Ascending aorta (tissue), 2 donors: ENCODE results near the gene SH3BP5. TPM values are rescaled to one million over a fixed set of nuclear protein-coding genes. Genes with fewer than 3 reads are reported as not detected.
A peak's percentile ranks its signal among the peaks of the same experiment; 100 is the strongest.

Source experiments
- DNase-seq, 2 donors: peaks; one replicate each; pipeline ENCODE4 v3.0.0-alpha.2; 2019; ENCODE audit warnings: low spot score in 2 of 2
- H3K27ac ChIP-seq, 2 donors: fragments of 200-600 bp; sonication (generic); one replicate each; pipeline ENCODE4 v1.5.1; 2016 to 2017; ENCODE audit warnings: mild to moderate bottlenecking in 1 of 2
- H3K27me3 ChIP-seq: fragments of 200-600 bp; sonication (generic); one replicate; pipeline ENCODE4 v1.5.1; 2017
- H3K36me3 ChIP-seq, 2 donors: fragments of 200-600 bp; sonication (generic); one replicate each; pipeline ENCODE4 v1.5.1; 2016
- H3K4me1 ChIP-seq, 2 donors: fragments of 200-600 bp; sonication (generic); one replicate each; pipeline ENCODE4 v1.5.1; 2016 to 2017; ENCODE audit warnings: mild to moderate bottlenecking in 1 of 2
- H3K4me3 ChIP-seq, 2 donors: fragments of 200-600 bp; sonication (generic); one replicate each; pipeline ENCODE4 v1.5.1; 2016 to 2017; ENCODE audit warnings: mild to moderate bottlenecking in 1 of 2
- H3K9me3 ChIP-seq, 2 donors: fragments of 200-600 bp; sonication (generic); one replicate each; pipeline ENCODE4 v1.5.1; 2016
- CTCF ChIP-seq, 3 experiments: fragments of 200-600 bp in 2 of 3; fragments of 450-650 bp in 1 of 3; sonication (generic) in 2 of 3; IDR thresholded peaks; one replicate each; pipeline ENCODE4 v1.5.1; 2016 to 2019; ENCODE audit warnings: antibody characterized with exemption in 3 of 3, mild to moderate bottlenecking in 1 of 3, moderate library complexity in 1 of 3
- intact Hi-C: fragments of 100-400 bp; cut with DNase I; formaldehyde crosslinking; loops from one replicate; pipeline ENCODE4 v1.15.1; 2023
- total RNA-seq: library from RNA; depleted of rRNA; stranded (reverse); fragments of >200 nt; gene quantifications from one replicate; pipeline ENCODE4 v1.1.0, GENCODE V29; 2016

The SH3BP5 gene
- total RNA-seq, 1 donor from 2014 or later = 65.9 TPM

- Histone ChIP-seq H3K4me3 (no peak overlapping the region), H3K36me3 (peaks cover 53 to 86% of the 10 kb centered on the region in 2 donors), H3K27me3 (no peaks in the 10 kb centered on the region), H3K27ac (peak overlapping the region; percentile 2 to 3), H3K4me1 (no peaks in the 10 kb centered on the region), H3K9me3 (no peaks in the 10 kb centered on the region)
- intact Hi-C loops = no loop called here
- TF ChIP-seq CTCF (IDR thresholded peaks at IDR 0.05) = no peak
- no peak for DNase-seq
Observed at GRCh38 chr3:15253023-15253697, 79.2 kb downstream of the SH3BP5 start.

DNA sequence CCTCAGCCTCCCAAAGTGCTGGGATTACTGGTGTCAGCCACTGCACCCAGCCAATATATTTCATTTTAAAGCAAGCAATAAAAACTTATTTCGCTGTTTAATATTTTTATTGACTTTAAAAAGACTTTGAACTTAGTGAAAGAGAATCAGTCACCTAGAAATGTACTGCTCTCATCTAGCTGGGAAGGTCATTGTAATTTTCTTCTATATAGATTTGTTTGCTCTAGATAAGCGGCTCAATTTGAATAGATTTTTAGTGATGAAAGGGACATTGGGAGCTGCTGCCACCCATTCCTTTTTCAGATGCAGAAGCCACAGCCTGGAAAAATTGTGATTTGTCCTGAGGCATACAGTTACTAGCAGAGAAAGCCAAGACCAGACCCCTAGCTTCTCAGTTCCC lies 86.2 kb downstream of the SH3BP5 start:
- no peak for DNase-seq
- H3K27ac ChIP-seq = no peak overlapping the region
- no peaks in the 10 kb centered on the region for H3K27me3 ChIP-seq
- TF ChIP-seq CTCF (IDR thresholded peaks at IDR 0.05) = no peak
- H3K4me3 ChIP-seq = no peak overlapping the region
- H3K36me3 ChIP-seq = peaks cover 64 to 93% of the 10 kb centered on the region in 2 donors
- no peaks in the 10 kb centered on the region for H3K9me3 ChIP-seq
- H3K4me1 ChIP-seq = no peaks in the 10 kb centered on the region
- intact Hi-C loops = no loop called here

DNA sequence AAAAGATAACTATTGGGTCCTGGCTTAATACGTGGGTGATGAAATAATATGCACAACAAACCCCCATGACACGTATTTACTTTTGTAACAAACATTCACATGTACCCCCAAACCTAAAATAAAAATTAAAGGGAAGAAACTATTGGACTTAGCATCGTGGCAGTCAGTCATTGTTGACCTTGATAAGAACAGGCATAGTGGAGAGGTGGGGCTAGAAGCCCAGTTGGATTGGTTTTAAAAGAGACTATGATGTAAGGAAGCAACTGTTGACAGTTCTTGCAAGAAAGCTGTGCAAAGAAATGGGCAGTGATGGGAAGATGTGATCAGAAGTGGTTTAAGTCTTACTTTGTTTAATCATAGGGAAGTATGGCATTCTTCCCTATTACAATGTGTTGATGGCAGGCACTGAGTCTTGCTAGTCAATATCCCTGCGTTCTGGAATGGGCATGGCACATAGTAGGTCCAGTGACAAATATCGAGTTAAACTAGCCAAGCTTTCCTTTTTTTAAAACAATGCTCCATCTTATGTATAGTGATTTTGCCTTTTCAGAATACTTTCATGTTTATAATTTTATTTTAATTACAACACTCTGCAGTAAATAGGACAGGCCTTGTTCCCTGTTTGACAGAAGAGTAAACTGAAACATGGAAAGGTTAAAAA lies 88.4 kb downstream of the SH3BP5 start:
- intact Hi-C loops = no loop called here

GRCh38 chr3:15241341-15241740 lies 91.0 kb downstream of the SH3BP5 start:
- intact Hi-C loops = no loop called here
- DNase-seq = no peak
- H3K4me3 ChIP-seq = no peak overlapping the region
- no peaks in the 10 kb centered on the region for H3K27me3 ChIP-seq
- peak in 1 of 3 experiments; percentile 28 for TF ChIP-seq CTCF (IDR thresholded peaks at IDR 0.05)
- no peak overlapping the region for H3K27ac ChIP-seq
- H3K9me3 ChIP-seq = no peaks in the 10 kb centered on the region
- H3K36me3 ChIP-seq = peaks cover 50 to 79% of the 10 kb centered on the region in 2 donors
- no peaks in the 10 kb centered on the region for H3K4me1 ChIP-seq

More for the DNA sequence above, 88.4 kb downstream of the SH3BP5 start:
- H3K9me3 ChIP-seq = no peaks in the 10 kb centered on the region
- peaks cover 63 to 86% of the 10 kb centered on the region in 2 donors for H3K36me3 ChIP-seq
- H3K27ac ChIP-seq = no peak overlapping the region
- H3K4me3 ChIP-seq = no peak overlapping the region
- no peaks in the 10 kb centered on the region for H3K27me3 ChIP-seq
- DNase-seq = no peak
- no peak for TF ChIP-seq CTCF (IDR thresholded peaks at IDR 0.05)
- no peaks in the 10 kb centered on the region for H3K4me1 ChIP-seq

DNA sequence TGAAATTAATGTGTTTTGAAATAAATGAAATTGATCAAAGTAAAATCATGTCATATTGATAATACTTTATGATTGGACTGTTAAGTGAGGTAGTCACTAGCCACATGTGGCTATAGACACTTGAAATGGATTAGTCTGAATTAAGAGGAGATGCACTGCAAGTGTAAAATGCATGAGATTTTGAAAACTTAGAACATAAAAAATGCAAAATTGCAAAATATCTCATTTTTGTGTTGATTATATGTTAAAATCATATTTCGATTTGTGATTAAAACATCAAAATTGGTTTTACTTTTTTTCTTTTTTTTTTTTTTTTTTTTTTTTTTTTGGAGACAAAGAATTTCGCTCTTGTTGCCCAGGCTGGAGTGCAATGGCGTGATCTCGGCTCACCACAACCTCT lies 103.1 kb downstream of the SH3BP5 start:
- H3K9me3 ChIP-seq = no peaks in the 10 kb centered on the region
- no peak overlapping the region for H3K27ac ChIP-seq
- H3K27me3 ChIP-seq = no peaks in the 10 kb centered on the region
- no peak overlapping the region for H3K4me3 ChIP-seq
- no peak for TF ChIP-seq CTCF (IDR thresholded peaks at IDR 0.05)
- intact Hi-C loops = no loop called here
- H3K36me3 ChIP-seq = peaks cover 58 to 82% of the 10 kb centered on the region in 2 donors
- H3K4me1 ChIP-seq = no peaks in the 10 kb centered on the region
- no peak for DNase-seq
